IPS-18c (cell line): ENCODE measurements around the gene FGGY.

Experiments used
- H3K4me3 ChIP-seq: 2 replicates; pipeline ENCODE4 v1.7.0; 2013; ENCODE audit warnings: low read depth, mild to moderate bottlenecking, low read length, moderate library complexity; ENCODE audit not compliant: insufficient read depth
- H3K9me3 ChIP-seq: one replicate; pipeline ENCODE4 v1.6.1; 2013; ENCODE audit warnings: mild to moderate bottlenecking, low read length, moderate library complexity; ENCODE audit not compliant: control insufficient read depth, insufficient read depth

The FGGY gene

GRCh38 chr1:59356627-59357026 is 59.7 kb downstream of the FGGY start:
- H3K9me3 ChIP-seq = no peaks in the 10 kb centered on the region
- no peak overlapping the region for H3K4me3 ChIP-seq

DNA sequence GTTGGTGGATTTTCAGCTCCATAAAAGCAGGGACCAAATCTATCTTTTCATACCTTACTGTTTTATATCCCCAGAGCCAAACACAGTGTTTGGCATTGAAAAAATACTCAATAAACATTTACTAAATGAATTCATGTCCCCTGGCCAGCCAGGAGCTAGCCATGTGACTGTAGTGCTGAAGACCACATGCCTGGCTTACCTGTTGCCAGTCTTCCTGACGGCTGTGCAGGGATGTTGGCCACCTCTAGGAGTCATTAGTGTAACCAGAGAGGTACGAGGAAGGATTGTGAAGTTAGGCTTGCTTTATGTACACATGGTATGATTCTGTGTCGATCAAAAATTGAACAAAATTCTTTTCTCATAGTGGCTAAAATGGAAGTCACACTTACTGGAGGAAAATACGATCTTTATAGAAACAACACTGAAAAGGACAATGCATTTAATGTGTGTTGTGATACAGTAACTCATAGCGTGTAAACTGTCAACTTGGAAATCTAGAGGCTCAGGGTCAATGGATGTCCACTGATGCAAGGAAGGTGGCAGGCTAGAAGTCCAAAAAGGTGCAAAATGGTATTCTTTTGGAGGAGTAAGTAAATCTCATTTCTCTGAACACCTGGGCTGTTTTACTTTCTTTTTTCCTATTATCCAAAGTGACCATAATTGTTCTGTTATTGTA is 60.9 kb downstream of the FGGY start:
- Histone ChIP-seq H3K4me3 (no peak overlapping the region), H3K9me3 (no peaks in the 10 kb centered on the region)

GRCh38 chr1:59359325-59359724 is 62.4 kb downstream of the FGGY start:
- no peaks in the 10 kb centered on the region for H3K9me3 ChIP-seq
- H3K4me3 ChIP-seq = no peak overlapping the region

GRCh38 chr1:59360170-59360569 is 63.3 kb downstream of the FGGY start:
- Histone ChIP-seq H3K4me3 (no peak overlapping the region), H3K9me3 (no peaks in the 10 kb centered on the region)

GRCh38 chr1:59360729-59361128 is 63.8 kb downstream of the FGGY start:
- Histone ChIP-seq H3K9me3 (no peaks in the 10 kb centered on the region), H3K4me3 (no peak overlapping the region)

DNA sequence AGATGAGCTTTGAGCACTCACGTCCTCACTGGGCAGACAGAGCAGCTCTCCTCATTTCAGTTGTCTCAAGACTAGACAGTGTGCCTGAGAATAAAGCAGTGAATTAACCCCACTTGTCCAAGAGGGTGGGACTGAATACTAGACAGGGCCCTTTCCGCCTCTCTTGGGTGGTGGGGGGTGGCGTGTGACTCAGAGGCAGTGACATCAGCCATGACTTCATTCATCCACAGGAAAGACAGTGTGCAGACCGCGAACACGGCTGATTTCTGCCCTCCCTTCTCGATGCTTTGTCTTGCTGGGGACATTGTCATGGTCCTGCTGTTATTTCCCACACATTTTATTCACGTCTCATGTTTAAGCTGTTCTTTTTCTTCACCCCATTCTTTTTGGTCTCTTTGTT is 64.9 kb downstream of the FGGY start:
- Histone ChIP-seq H3K9me3 (no peaks in the 10 kb centered on the region), H3K4me3 (no peak overlapping the region)

DNA sequence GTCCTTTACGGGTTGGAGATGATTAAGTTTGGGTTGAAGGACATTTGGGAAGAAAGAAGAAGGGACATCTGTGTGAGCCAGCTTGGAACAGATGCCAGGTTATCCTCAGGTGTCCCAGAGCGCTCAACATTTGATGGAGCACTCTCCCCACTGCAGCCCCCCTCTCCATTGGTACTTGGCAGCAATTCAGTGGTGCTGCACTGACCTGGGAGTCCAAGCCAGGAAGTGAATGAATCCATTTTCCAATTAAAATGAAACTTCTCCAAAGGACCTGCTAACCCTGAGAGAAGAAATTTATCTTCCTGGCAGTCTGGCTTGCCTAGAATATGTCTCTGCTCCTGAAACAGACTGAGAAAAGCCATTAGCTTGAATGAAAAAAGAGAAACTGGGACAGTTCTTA is 67.1 kb downstream of the FGGY start:
- no peak overlapping the region for H3K4me3 ChIP-seq
- H3K9me3 ChIP-seq = peaks cover 5% of the 10 kb centered on the region

DNA sequence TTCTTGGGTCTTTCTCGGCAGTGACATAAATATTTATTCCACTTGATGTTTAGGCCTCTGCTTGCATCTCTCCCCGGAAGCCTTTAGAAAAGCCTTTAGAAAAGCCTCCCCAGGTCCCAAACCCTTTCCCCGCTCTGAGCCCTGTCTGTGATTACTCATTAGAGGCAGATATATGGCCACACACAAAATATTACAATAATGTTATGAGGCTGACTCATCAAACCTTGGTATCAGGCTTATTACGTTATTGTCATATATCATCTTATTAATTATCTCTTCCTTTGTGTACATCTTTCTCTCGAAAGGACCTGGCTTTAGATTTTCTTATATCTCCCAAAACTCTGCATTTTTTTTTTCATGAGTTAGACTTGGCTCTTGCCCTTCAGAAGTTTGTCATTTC is 69.5 kb downstream of the FGGY start:
- H3K9me3 ChIP-seq = peaks cover 8% of the 10 kb centered on the region
- no peak overlapping the region for H3K4me3 ChIP-seq

- Histone ChIP-seq H3K9me3 (peaks cover 8% of the 10 kb centered on the region), H3K4me3 (no peak overlapping the region)
Measured at GRCh38 chr1:59367301-59368007, 70.6 kb downstream of the FGGY start.

DNA sequence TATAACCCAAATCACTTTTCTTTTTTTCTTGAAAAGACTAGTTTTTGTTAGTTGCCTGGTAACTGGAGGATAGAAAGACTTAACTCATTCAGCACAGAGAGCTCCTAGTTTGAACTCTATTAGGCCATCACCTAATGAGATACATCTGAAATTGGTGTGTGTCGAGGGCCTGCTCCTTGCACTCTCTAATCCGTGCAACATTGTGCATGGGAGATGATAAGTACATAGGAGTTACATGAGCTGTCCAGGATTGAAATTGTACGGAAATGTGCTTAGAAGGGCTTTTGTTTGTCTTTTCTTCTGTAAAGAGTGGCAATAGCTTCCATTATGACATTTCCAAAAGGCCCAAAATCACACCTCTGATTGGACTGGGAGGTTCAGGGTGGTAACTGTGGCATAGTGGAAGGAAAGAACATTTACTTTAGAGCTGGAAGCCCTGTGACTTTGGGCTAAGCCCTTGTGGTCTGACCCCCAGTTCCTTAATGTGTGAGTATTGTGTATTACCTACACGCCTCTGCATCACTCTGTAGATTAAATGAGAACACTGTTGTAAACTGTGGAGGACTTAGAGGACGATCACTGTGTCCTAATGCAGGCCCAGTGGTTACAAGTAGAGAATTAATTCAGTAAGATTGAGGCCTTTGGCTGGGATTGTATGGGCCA is 71.2 kb downstream of the FGGY start:
- no peak overlapping the region; the same call in 1 of the 2 replicates for H3K4me3 ChIP-seq
- H3K9me3 ChIP-seq = peaks cover 8% of the 10 kb centered on the region

GRCh38 chr1:59375321-59376220 is 78.7 kb downstream of the FGGY start:
- Histone ChIP-seq H3K9me3 (no peaks in the 10 kb centered on the region), H3K4me3 (no peak overlapping the region)

DNA sequence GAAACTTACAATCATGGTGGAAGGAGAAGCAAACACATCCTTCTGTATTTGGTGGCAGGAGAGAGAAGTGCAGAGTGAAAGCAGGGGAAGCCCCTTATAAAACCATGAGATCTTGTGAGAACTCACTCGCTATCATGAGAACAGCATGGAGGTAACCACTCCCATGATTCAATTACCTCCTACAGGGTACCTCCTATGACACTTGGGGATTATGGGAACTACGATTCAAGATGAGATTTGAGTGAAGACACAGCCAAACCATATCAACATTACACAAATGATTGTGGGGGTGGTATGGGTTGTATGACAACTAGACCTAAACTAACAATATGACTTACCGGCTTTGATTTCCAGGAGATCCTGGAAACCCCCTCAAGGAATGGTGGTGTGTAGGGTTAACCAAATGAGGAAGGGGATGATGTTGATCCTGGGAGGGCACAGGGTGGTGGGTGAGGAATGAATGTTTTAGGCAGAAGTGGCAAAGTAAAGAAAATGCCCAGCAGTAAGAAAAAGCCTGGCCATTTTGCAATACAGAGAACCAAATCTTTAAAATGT is 80.5 kb downstream of the FGGY start:
- Histone ChIP-seq H3K9me3 (no peaks in the 10 kb centered on the region), H3K4me3 (no peak overlapping the region)

DNA sequence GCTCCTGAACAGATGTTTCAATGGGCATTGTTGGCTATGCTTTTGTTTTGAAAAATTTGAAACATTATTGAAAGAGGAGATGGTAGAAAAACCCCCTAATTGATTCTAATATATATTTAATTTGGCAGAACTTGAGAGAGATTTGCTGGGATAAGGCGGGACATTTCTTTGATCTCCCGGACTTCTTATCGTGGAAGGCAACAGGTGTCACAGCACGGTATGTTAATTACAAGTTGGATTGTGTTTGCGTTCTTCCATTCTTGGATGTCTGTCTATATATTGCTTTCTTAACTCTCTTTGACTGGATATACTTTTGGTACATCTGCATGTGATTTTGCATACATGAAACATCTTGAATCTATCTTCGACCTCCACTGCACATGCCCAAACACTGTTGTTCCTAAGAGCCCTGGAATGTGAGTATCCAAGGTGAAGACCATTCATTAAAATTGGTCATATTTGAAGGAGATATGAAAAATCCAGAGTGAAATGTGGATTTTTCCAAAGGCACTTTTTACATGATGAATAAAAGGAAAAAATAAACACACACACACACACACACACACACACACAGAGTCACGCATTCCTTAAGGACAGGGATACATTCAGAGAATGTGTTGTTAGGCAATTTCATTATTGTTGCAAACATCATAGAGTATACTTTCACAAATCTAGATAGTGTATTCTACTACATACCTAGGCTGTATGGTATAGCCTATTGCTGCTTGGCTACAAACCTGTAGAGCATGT is 81.9 kb downstream of the FGGY start:
- no peak overlapping the region for H3K4me3 ChIP-seq
- H3K9me3 ChIP-seq = no peaks in the 10 kb centered on the region

GRCh38 chr1:59379371-59379728 is 82.5 kb downstream of the FGGY start:
- Histone ChIP-seq H3K4me3 (no peak overlapping the region), H3K9me3 (no peaks in the 10 kb centered on the region)

- H3K4me3 ChIP-seq = no peak overlapping the region
Measured at GRCh38 chr1:59383963-59384362, 87.1 kb downstream of the FGGY start.

GRCh38 chr1:59384443-59384842 is 87.5 kb downstream of the FGGY start:
- Histone ChIP-seq H3K9me3 (no peaks in the 10 kb centered on the region), H3K4me3 (no peak overlapping the region)

More at GRCh38 chr1:59383963-59384362, 87.1 kb downstream of the FGGY start:
- H3K9me3 ChIP-seq = no peaks in the 10 kb centered on the region
